ENCODE measurements around the gene CLTC. TPM values are rescaled to one million over a fixed set of nuclear protein-coding genes. Genes with fewer than 3 reads are reported as not detected.
A peak's percentile ranks its signal among the peaks of the same experiment; 100 is the strongest.

CLTC gene
- total RNA-seq, 2 experiments from 2014 or later: 126 to 131 TPM

DNA sequence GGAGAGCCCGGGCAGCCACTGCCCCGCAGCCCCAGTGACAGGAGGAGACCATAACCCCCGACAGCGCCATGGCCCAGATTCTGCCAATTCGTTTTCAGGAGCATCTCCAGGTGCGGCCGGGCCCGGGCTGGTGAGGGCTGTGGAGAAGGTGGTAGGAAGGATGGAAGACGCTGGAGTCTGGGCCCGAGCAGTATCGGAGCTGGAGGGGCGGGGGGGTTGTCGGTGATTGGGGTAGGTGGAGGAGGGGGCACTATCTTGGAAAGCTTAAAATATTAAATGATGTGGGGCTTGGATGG is 317 bp downstream of the CLTC start:
- no peak for ATAC-seq
- POLR2A ChIA-PET: interaction anchor here (1.0 to 3.2 kb wide), 14 partner anchors 15 to 465 kb away, joined by 3 to 27 read pairs (median 9); partner anchors contain the start of genes DHX40, PRR11, PTRH2 and RPS6KB1
- Mint-ChIP-seq H3K4me1 (ENCODE audit: low read depth) (peaks cover 47% of the 10 kb centered on the region), H3K27ac (peak overlapping the region; percentile 93), H3K9me3 (ENCODE audit: insufficient read depth) (no peaks in the 10 kb centered on the region), H3K27me3 (ENCODE audit: low read depth) (no peaks in the 10 kb centered on the region), H3K36me3 (ENCODE audit: low read depth) (peaks cover 31% of the 10 kb centered on the region), H3K4me3 (peak overlapping the region; percentile 83)
- no peak for DNase-seq
- CTCF ChIA-PET: interaction anchor here (1.4 to 2.3 kb wide), 4 partner anchors 14 to 290 kb away, joined by 4 to 7 read pairs (median 5); no protein-coding TSS in a partner anchor

DNA sequence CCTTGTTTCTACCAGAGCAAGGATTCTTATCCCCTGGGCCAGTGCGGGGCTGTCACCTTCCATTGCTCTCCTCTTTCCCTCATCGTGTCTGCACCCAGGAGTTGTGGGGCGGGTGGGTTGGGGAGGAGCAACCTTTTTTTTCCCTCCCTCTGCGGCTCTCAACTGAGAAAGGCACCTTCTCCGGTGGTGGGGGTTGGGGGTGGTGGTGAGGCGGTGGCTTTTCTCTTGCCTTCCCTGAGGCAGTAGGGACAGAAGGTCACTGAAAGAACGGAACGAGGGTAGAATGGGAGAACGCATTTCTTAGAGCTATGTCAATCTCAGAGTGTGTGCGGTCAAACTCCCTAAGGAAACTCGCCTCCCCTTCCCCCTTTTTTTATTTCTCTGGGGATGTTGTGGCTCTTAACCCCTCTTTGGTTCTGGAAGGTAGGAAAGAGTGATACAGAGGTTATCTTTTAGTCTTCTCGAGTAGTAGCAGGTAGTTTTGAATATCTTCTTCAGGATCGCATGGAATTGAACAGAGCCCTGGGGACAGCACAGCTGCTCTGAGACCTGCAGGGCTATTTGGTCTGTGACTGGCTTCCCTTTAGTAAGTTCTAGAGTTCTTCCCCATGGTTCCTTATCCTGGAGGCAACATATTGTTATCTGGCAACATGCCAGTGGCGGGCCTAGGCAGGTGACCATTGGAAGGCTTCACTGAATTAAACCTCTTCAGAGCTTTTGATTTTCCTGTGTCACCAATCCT is 994 bp downstream of the CLTC start:
- ATAC-seq (peak; percentile 12), DNase-seq (peak; percentile 77)
- H3K9me3 Mint-ChIP-seq (ENCODE audit: insufficient read depth): no peaks in the 10 kb centered on the region
- peak overlapping the region; percentile 83 for H3K4me3 Mint-ChIP-seq
- peak overlapping the region; percentile 93 for H3K27ac Mint-ChIP-seq
- H3K36me3 Mint-ChIP-seq (ENCODE audit: low read depth): peaks cover 34% of the 10 kb centered on the region
- POLR2A ChIA-PET: interaction anchor here (1.0 to 3.2 kb wide), 6 partner anchors 14 to 165 kb away, joined by 3 to 27 read pairs (median 11); partner anchors contain the start of gene DHX40
- peaks cover 50% of the 10 kb centered on the region for H3K4me1 Mint-ChIP-seq (ENCODE audit: low read depth)
- no peaks in the 10 kb centered on the region for H3K27me3 Mint-ChIP-seq (ENCODE audit: low read depth)
- CTCF ChIA-PET: interaction anchor here (1.0 to 2.0 kb wide), 4 partner anchors 14 to 291 kb away, joined by 3 to 6 read pairs (median 4); no protein-coding TSS in a partner anchor

DNA sequence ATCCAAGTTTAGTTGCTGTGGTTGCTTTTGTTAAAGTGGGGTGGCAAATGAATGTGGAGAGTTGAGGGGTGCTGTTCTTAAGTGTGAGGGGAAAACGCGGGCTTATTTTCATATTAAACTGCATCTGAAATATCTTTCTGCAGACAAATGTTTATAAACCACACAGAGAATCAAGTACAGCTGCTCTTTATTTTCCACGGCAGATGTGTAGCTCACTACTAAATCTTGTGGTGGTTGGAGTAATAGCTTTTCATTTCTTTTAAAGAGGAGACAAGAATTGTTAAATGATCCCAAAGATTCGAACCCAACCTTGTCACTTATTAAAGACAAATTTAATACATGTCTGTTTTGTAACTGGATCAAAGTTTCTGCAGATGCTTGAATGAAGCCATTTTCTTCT is 2.1 kb downstream of the CLTC start:
- Mint-ChIP-seq H3K9me3 (ENCODE audit: insufficient read depth) (no peaks in the 10 kb centered on the region), H3K4me1 (ENCODE audit: low read depth) (peaks cover 58% of the 10 kb centered on the region), H3K36me3 (ENCODE audit: low read depth) (peaks cover 39% of the 10 kb centered on the region), H3K27ac (no peak overlapping the region), H3K27me3 (ENCODE audit: low read depth) (no peaks in the 10 kb centered on the region), H3K4me3 (peak overlapping the region; percentile 83)
- ChIA-PET POLR2A (interaction anchor here (0.7 to 1.4 kb wide), 5 partner anchors 10 to 85 kb away, joined by 3 to 4 read pairs (median 3); partner anchors contain the start of genes PTRH2 and VMP1), CTCF (interaction anchor here (0.8 to 1.6 kb wide), 2 partner anchors 12 to 292 kb away, joined by 3 to 4 read pairs; no protein-coding TSS in a partner anchor)
- no peak for DNase-seq
- no peak for ATAC-seq

GRCh38 chr17:59623151-59623550 is 3.5 kb downstream of the CLTC start:
- no peak for ATAC-seq
- H3K27ac Mint-ChIP-seq: no peak overlapping the region

DNA sequence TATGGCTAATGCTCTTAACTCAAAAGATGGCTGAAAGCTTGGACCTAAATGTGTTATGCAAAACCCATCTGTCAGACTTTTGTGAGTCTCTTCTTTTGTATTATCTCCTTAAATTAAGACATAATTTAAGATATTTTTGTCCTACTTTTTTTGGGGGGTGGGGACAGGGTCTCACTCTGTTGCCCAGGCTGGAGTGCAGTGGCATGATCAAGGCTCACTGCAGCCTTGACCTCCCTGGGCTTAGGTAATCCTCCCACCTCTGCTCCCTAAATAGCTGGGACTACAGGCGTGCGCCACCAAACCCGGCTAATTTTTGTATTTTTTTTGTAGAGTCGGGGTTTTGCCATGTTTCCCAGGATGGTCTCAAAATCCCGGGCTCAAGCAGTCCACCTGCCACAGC is 7.1 kb downstream of the CLTC start:
- Mint-ChIP-seq H3K36me3 (ENCODE audit: low read depth) (peaks cover 48% of the 10 kb centered on the region), H3K4me3 (no peak overlapping the region), H3K4me1 (ENCODE audit: low read depth) (peaks cover 46% of the 10 kb centered on the region), H3K9me3 (ENCODE audit: insufficient read depth) (no peaks in the 10 kb centered on the region), H3K27ac (no peak overlapping the region), H3K27me3 (ENCODE audit: low read depth) (no peaks in the 10 kb centered on the region)
- ChIA-PET POLR2A (no interaction called here), CTCF (no interaction called here)
- DNase-seq: no peak
- ATAC-seq: no peak

More at GRCh38 chr17:59623151-59623550, 3.5 kb downstream of the CLTC start:
- ChIA-PET POLR2A (interaction anchor here (0.5 to 1.4 kb wide), 3 partner anchors 11 to 205 kb away, joined by 3 to 4 read pairs (median 3); partner anchors contain the start of genes PTRH2 and VMP1), CTCF (interaction anchor here (1.3 to 1.6 kb wide), 2 partner anchors 10 to 293 kb away, joined by 3 to 4 read pairs; no protein-coding TSS in a partner anchor)
- no peaks in the 10 kb centered on the region for H3K27me3 Mint-ChIP-seq (ENCODE audit: low read depth)
- H3K4me3 Mint-ChIP-seq: no peak overlapping the region
- H3K36me3 Mint-ChIP-seq (ENCODE audit: low read depth): peaks cover 44% of the 10 kb centered on the region
- no peaks in the 10 kb centered on the region for H3K9me3 Mint-ChIP-seq (ENCODE audit: insufficient read depth)
- no peak for DNase-seq
- H3K4me1 Mint-ChIP-seq (ENCODE audit: low read depth): peaks cover 51% of the 10 kb centered on the region

DNA sequence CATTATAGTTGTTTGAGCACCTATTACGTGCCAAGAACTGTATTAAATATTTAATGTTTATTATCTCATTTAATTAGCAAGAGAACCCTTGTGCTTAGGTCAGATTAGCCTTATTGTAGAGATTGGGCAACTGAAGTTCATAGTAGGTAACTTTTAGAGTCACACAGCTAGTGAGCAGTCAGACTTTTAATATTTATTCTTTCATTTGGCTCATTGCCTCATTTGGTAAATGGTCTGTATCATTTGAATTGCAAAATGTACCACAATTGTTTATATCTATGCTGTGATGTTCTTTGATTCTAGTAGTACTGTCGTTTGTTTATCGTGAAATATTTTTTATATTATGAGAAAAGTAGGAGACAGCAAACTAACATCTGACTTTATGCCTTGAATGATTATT is 7.6 kb downstream of the CLTC start:
- Mint-ChIP-seq H3K27me3 (ENCODE audit: low read depth) (no peaks in the 10 kb centered on the region), H3K36me3 (ENCODE audit: low read depth) (peaks cover 46% of the 10 kb centered on the region), H3K27ac (no peak overlapping the region), H3K4me1 (ENCODE audit: low read depth) (peaks cover 41% of the 10 kb centered on the region), H3K4me3 (no peak overlapping the region), H3K9me3 (ENCODE audit: insufficient read depth) (no peaks in the 10 kb centered on the region)
- ChIA-PET CTCF (no interaction called here), POLR2A (no interaction called here)
- ATAC-seq: no peak
- no peak for DNase-seq

- ATAC-seq (no peak), DNase-seq (no peak)
- Mint-ChIP-seq H3K4me3 (no peak overlapping the region), H3K36me3 (ENCODE audit: low read depth) (peaks cover 45% of the 10 kb centered on the region), H3K27ac (no peak overlapping the region), H3K9me3 (ENCODE audit: insufficient read depth) (no peaks in the 10 kb centered on the region), H3K27me3 (ENCODE audit: low read depth) (no peaks in the 10 kb centered on the region), H3K4me1 (ENCODE audit: low read depth) (peaks cover 40% of the 10 kb centered on the region)
- CTCF ChIA-PET: no interaction called here
- POLR2A ChIA-PET: no interaction called here
Measured at GRCh38 chr17:59627770-59628171, 8.1 kb downstream of the CLTC start.

DNA sequence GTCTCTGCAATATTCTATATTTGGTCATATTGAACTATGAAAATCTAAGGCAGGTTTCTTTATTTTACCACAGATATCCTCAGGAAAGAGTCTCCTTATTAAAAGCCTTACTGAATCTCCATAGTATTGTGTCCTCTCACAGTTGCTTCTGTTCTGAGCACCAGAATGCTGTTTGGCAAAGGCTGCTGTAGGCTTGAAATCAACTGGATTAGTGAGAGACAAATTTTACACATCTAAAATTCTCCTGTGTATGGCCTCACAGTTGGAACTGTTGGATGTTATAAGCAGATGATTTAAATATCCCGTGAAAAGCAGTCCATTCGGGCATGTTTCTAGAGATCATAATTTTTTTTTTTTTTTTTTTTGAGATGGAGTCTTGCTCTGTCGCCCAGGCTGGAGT is 9.5 kb downstream of the CLTC start:
- ATAC-seq (no peak), DNase-seq (no peak)
- Mint-ChIP-seq H3K36me3 (ENCODE audit: low read depth) (peaks cover 39% of the 10 kb centered on the region), H3K27me3 (ENCODE audit: low read depth) (no peaks in the 10 kb centered on the region), H3K9me3 (ENCODE audit: insufficient read depth) (no peaks in the 10 kb centered on the region), H3K4me1 (ENCODE audit: low read depth) (peaks cover 39% of the 10 kb centered on the region), H3K4me3 (no peak overlapping the region), H3K27ac (no peak overlapping the region)
- CTCF ChIA-PET: interaction anchor here (0.7 kb wide), 1 partner anchor 286 kb away, joined by 3 read pairs; no protein-coding TSS in a partner anchor
- POLR2A ChIA-PET: interaction anchor here (1.1 kb wide), 1 partner anchor 419 kb away, joined by 3 read pairs; no protein-coding TSS in a partner anchor

- Mint-ChIP-seq H3K4me1 (ENCODE audit: low read depth) (peaks cover 40% of the 10 kb centered on the region), H3K4me3 (no peak overlapping the region), H3K27ac (no peak overlapping the region), H3K36me3 (ENCODE audit: low read depth) (peaks cover 32% of the 10 kb centered on the region), H3K9me3 (ENCODE audit: insufficient read depth) (no peaks in the 10 kb centered on the region), H3K27me3 (ENCODE audit: low read depth) (no peaks in the 10 kb centered on the region)
- ATAC-seq (no peak), DNase-seq (no peak)
- POLR2A ChIA-PET: no interaction called here
- CTCF ChIA-PET: no interaction called here
Measured at GRCh38 chr17:59631276-59631675, 11.6 kb downstream of the CLTC start.

DNA sequence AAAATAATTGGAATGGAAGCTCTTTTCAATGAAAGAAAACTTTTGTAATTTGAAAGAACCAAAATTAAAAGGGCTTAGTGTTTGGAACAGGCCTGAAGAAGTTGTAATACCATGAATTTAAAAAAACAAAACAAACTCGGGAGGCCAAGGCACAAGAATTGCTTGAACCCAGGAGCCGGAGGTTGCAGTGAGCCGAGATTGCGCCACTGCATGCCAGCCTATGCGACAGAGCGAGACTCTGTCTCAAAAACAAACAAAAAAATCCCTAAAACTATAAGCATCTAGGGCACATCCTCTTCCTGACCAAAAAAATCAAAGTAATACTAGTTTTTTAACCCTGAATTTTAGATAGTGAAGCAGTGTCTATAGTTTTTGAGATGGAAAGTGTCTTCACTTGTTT is 12.7 kb downstream of the CLTC start:
- H3K4me1 Mint-ChIP-seq (ENCODE audit: low read depth): peaks cover 37% of the 10 kb centered on the region
- ChIA-PET CTCF (no interaction called here), POLR2A (no interaction called here)
- H3K27me3 Mint-ChIP-seq (ENCODE audit: low read depth): no peaks in the 10 kb centered on the region
- H3K9me3 Mint-ChIP-seq (ENCODE audit: insufficient read depth): no peaks in the 10 kb centered on the region
- peaks cover 32% of the 10 kb centered on the region for H3K36me3 Mint-ChIP-seq (ENCODE audit: low read depth)
- H3K27ac Mint-ChIP-seq: no peak overlapping the region
- no peak for DNase-seq
- no peak for ATAC-seq
- H3K4me3 Mint-ChIP-seq: no peak overlapping the region

DNA sequence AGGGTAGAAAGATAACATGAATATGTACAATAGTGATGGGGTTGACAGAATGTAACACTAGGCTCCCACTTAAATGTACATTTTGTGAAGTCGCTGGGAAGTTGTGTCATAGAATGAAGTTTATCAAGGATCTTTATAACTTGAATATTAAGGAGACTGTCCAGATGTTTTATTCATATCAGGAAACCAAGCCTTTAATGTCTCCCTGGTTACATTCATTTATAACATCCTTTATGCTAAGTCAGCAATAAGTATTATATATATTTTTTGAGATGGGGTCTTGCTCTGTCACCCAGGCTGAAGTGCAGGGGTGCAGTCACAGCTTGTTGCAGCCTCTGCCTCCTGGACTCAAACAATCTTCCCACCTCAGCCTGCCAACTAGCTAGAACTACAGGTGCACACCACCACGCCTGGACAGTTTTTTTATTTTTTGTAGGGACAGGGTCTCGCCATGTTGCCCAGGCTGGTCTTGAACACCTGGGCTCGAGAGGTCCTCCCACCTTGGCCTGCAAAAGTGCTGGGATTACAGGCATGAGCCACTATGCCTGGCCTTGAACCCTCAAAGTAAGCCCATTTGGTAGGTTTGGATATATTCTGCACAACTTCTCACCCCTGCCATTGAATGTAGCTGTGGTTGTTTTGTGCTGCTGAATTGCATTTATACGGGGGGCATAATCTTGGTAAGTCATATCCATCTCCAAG is 14.1 kb downstream of the CLTC start:
- ChIA-PET POLR2A (interaction anchor here (0.5 to 0.7 kb wide), 3 partner anchors 45 to 1302 kb away, joined by 3 to 5 read pairs (median 3); no protein-coding TSS in a partner anchor), CTCF (interaction anchor here (1.0 to 2.2 kb wide), 2 partner anchors 12 to 13 kb away, joined by 3 to 6 read pairs; partner anchors contain the start of gene CLTC)
- H3K9me3 Mint-ChIP-seq (ENCODE audit: insufficient read depth): no peaks in the 10 kb centered on the region
- ATAC-seq: no peak
- DNase-seq: no peak
- H3K4me3 Mint-ChIP-seq: no peak overlapping the region
- no peaks in the 10 kb centered on the region for H3K27me3 Mint-ChIP-seq (ENCODE audit: low read depth)
- no peak overlapping the region for H3K27ac Mint-ChIP-seq
- peaks cover 22% of the 10 kb centered on the region for H3K36me3 Mint-ChIP-seq (ENCODE audit: low read depth)
- H3K4me1 Mint-ChIP-seq (ENCODE audit: low read depth): peaks cover 32% of the 10 kb centered on the region

Data from activated CD8-positive, alpha-beta T cell treated with anti-CD3 and anti-CD28 coated beads, Interleukin-2, amount 10 ng/mL, durations not matched to agents 7 days and 5 days (primary cell).